HG03175 (cell line): Measurements from ENCODE around the gene RASGRP2.

Experiments used
- ATAC-seq: cut with Tn5 transposase; IDR thresholded peaks from one replicate; pipeline ENCODE4 v1.9.1; 2021; ENCODE audit warnings: mild to moderate bottlenecking, moderate library complexity; ENCODE audit not compliant: unreplicated experiment

Gene RASGRP2

GRCh38 chr11:64720640-64721358 lies 23.1 kb downstream of the RASGRP2 start:
- no peak for ATAC-seq

GRCh38 chr11:64720167-64720566 lies 23.8 kb downstream of the RASGRP2 start:
- ATAC-seq, result no peak

GRCh38 chr11:64719406-64719805 lies 24.5 kb downstream of the RASGRP2 start:
- ATAC-seq, result no peak

GRCh38 chr11:64718780-64719124 lies 25.2 kb downstream of the RASGRP2 start:
- no peak for ATAC-seq

GRCh38 chr11:64718084-64718779 lies 25.7 kb downstream of the RASGRP2 start:
- ATAC-seq, result no peak

GRCh38 chr11:64717268-64717578 lies 26.7 kb downstream of the RASGRP2 start:
- ATAC-seq, result no peak

GRCh38 chr11:64716473-64717267 lies 27.3 kb downstream of the RASGRP2 start:
- no peak for ATAC-seq

- no peak for ATAC-seq
Measured at GRCh38 chr11:64715756-64716472, 28.0 kb downstream of the RASGRP2 start.

- no peak for ATAC-seq
Measured at GRCh38 chr11:64715110-64715509, 28.8 kb downstream of the RASGRP2 start.

GRCh38 chr11:64714666-64715065 lies 29.3 kb downstream of the RASGRP2 start:
- no peak for ATAC-seq

- ATAC-seq, result no peak
Measured at GRCh38 chr11:64713781-64714363, 30.1 kb downstream of the RASGRP2 start.

- ATAC-seq, result no peak
Measured at GRCh38 chr11:64713016-64713707, 30.8 kb downstream of the RASGRP2 start.

GRCh38 chr11:64712430-64713015 lies 31.4 kb downstream of the RASGRP2 start:
- ATAC-seq, result no peak

GRCh38 chr11:64711956-64712362 lies 32.0 kb downstream of the RASGRP2 start:
- ATAC-seq, result no peak

GRCh38 chr11:64711138-64711955 lies 32.6 kb downstream of the RASGRP2 start:
- no peak for ATAC-seq

- no peak for ATAC-seq
Measured at GRCh38 chr11:64710418-64711137, 33.4 kb downstream of the RASGRP2 start.

- ATAC-seq, result no peak
Measured at GRCh38 chr11:64705501-64705900, 38.4 kb downstream of the RASGRP2 start.

GRCh38 chr11:64703048-64703447 lies 40.9 kb downstream of the RASGRP2 start:
- ATAC-seq, result no peak
